Measurements from ENCODE around the gene SYNE1.
"Not testable (repeated sequence)": the region's sequence is repeated elsewhere in the genome, so short reads cannot be mapped to it uniquely, and the experiment has no call there.

The SYNE1 gene

GRCh38 chr6:152423216-152424103, 213.7 kb downstream of the SYNE1 start:
- no peak for DNase-seq (ENCODE audit: low read depth, low spot score)

GRCh38 chr6:152421496-152421895, 215.7 kb downstream of the SYNE1 start:
- not testable (repeated sequence) for DNase-seq (ENCODE audit: low read depth, low spot score)

GRCh38 chr6:152420696-152421095, 216.5 kb downstream of the SYNE1 start:
- no peak for DNase-seq (ENCODE audit: low read depth, low spot score)

GRCh38 chr6:152418551-152418950, 218.6 kb downstream of the SYNE1 start:
- DNase-seq (ENCODE audit: low read depth, low spot score): no peak

GRCh38 chr6:152416652-152417051, 220.5 kb downstream of the SYNE1 start:
- no peak for DNase-seq (ENCODE audit: low read depth, low spot score)

GRCh38 chr6:152404936-152405595, 232.1 kb downstream of the SYNE1 start:
- DNase-seq (ENCODE audit: low read depth, low spot score): no peak

GRCh38 chr6:152404086-152404857, 232.9 kb downstream of the SYNE1 start:
- DNase-seq (ENCODE audit: low read depth, low spot score): no peak

GRCh38 chr6:152402791-152403190, 234.4 kb downstream of the SYNE1 start:
- no peak for DNase-seq (ENCODE audit: low read depth, low spot score)

GRCh38 chr6:152401978-152402377, 235.2 kb downstream of the SYNE1 start:
- DNase-seq (ENCODE audit: low read depth, low spot score): no peak

GRCh38 chr6:152399399-152399798, 237.8 kb downstream of the SYNE1 start:
- no peak for DNase-seq (ENCODE audit: low read depth, low spot score)

- DNase-seq (ENCODE audit: low read depth, low spot score): no peak
These were observed 238.2 kb downstream of the SYNE1 start for GRCh38 chr6:152398993-152399392.

- DNase-seq (ENCODE audit: low read depth, low spot score): no peak
These were observed 238.8 kb downstream of the SYNE1 start for GRCh38 chr6:152398316-152398715.

- no peak for DNase-seq (ENCODE audit: low read depth, low spot score)
These were observed 242.9 kb downstream of the SYNE1 start for GRCh38 chr6:152394303-152394702.

- DNase-seq (ENCODE audit: low read depth, low spot score): no peak
These were observed 245.8 kb downstream of the SYNE1 start for GRCh38 chr6:152391179-152391880.

- no peak for DNase-seq (ENCODE audit: low read depth, low spot score)
These were observed 250.1 kb downstream of the SYNE1 start for GRCh38 chr6:152387091-152387490.

- no peak for DNase-seq (ENCODE audit: low read depth, low spot score)
These were observed 251.0 kb downstream of the SYNE1 start for GRCh38 chr6:152386131-152386530.

- DNase-seq (ENCODE audit: low read depth, low spot score): no peak
These were observed 255.9 kb downstream of the SYNE1 start for GRCh38 chr6:152380993-152381898.

GRCh38 chr6:152380351-152380767, 256.8 kb downstream of the SYNE1 start:
- no peak for DNase-seq (ENCODE audit: low read depth, low spot score)

GRCh38 chr6:152379423-152379822, 257.7 kb downstream of the SYNE1 start:
- DNase-seq (ENCODE audit: low read depth, low spot score): no peak

- DNase-seq (ENCODE audit: low read depth, low spot score): no peak
These were observed 259.0 kb downstream of the SYNE1 start for GRCh38 chr6:152378169-152378568.
